Lung (tissue), 12 donors: ENCODE results near the gene ATPAF1. TPM values are rescaled to one million over a fixed set of nuclear protein-coding genes. Genes with fewer than 3 reads are reported as not detected.

Source experiments
- ATAC-seq: fragments of 200-7000 bp; cut with Tn5 transposase; one replicate; pipeline ENCODE4 v1.9.1; 2020; ENCODE audit warnings: moderate number of reproducible peaks; ENCODE audit not compliant: insufficient read depth, low FRiP score
- DNase-seq, 3 donors: peaks; one replicate each; pipeline ENCODE4 v3.0.0-alpha.2; 2013 to 2017
- H3K27ac ChIP-seq, 2 donors: one replicate each; pipeline ENCODE4 v1.5.1; 2013; ENCODE audit warnings: mild to moderate bottlenecking in 2 of 2, moderate library complexity in 2 of 2, control low read depth in 1 of 2, inconsistent platforms in 1 of 2, low read depth in 1 of 2, low read length in 1 of 2
- H3K27me3 ChIP-seq, 3 donors: one replicate each; pipeline ENCODE4 v1.5.1; 2013; ENCODE audit warnings: low read length in 2 of 3; ENCODE audit not compliant: control insufficient read depth in 3 of 3, insufficient read depth in 3 of 3
- H3K36me3 ChIP-seq, 4 donors: one replicate each; pipeline ENCODE4 v1.5.1; 2013; ENCODE audit warnings: low read length in 4 of 4, mild to moderate bottlenecking in 1 of 4, moderate library complexity in 1 of 4; ENCODE audit not compliant: control insufficient read depth in 4 of 4, insufficient read depth in 4 of 4
- H3K4me1 ChIP-seq, 5 donors: one replicate each; pipeline ENCODE4 v1.5.1; 2013; ENCODE audit warnings: low read length in 5 of 5, mild to moderate bottlenecking in 2 of 5, moderate library complexity in 1 of 5; ENCODE audit not compliant: control insufficient read depth in 5 of 5, insufficient read depth in 5 of 5
- H3K4me3 ChIP-seq: one replicate; pipeline ENCODE4 v1.5.1; 2013; ENCODE audit warnings: mild to moderate bottlenecking, control low read depth, moderate library complexity
- H3K9ac ChIP-seq, 2 donors: one replicate each; pipeline ENCODE4 v1.5.1; 2013; ENCODE audit warnings: low read length in 2 of 2, control low read depth in 1 of 2; ENCODE audit not compliant: insufficient read depth in 1 of 2
- H3K9me3 ChIP-seq, 4 donors: one replicate each; pipeline ENCODE4 v1.5.1; 2013; ENCODE audit warnings: low read length in 3 of 4, mild to moderate bottlenecking in 1 of 4, moderate library complexity in 1 of 4; ENCODE audit not compliant: control insufficient read depth in 4 of 4, insufficient read depth in 3 of 4
- WGBS, 2 donors: extraction: QIAGEN DNeasy Blood & Tissue Kit; methylation state at CpG; one replicate each; pipeline ENCODE4 v1.1.7; 2013; 5-methylcytosine and 5-hydroxymethylcytosine counted together
- polyA plus RNA-seq, 2 donors: library from polyadenylated mRNA; stranded (reverse); fragments of 200-250 nt; gene quantifications; one replicate each; pipeline ENCODE4 v1.2.1, GENCODE V29; 2013
- total RNA-seq, 2 donors: library from RNA; depleted of rRNA in 1 of 2; stranded (reverse); fragments of >200 nt in 1 of 2; gene quantifications; one replicate each; pipeline ENCODE4 v1.2.1, GENCODE V29; 2014 to 2021
- TF ChIP-seq, protein P1 (sequence below): IDR thresholded peaks from 2 replicates; pipeline ENCODE4 v1.5.1; 2012; ENCODE audit warnings: mild to moderate bottlenecking; ENCODE audit errors: control extremely low read depth, extremely low read depth
- donor health status: control.
- donor health status: control.
- donor health status: Bipolar disorder and iron deficiency.
- donor health status: healthy.
- donor health status: DM: yes; HTN: yes; CAD: no.

ATPAF1 gene
- total and polyA plus RNA-seq, 4 donors = 23.1 to 42.3 (median 36.6) TPM

DNA sequence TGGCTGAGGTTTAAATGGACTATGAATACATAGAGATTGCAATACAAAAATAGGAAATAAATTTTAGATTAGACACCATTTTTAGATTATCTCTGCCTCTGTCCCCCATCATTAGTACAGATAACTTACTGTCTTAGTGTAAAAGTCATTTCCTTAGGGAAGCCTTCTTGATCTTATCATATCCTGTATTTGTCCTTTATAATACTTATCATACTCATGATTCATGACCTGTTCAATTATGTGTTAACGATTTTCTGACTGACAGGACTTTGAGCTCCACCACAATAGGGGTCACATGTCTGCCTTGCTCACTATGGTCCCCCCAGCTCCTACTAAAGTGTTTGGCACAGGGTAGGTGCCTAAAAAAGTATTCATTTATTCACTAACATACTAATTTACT, 18.1 kb upstream of the ATPAF1 start:
- Histone ChIP-seq H3K36me3 (peaks cover 26 to 49% (median 37%) of the 10 kb centered on the region in 4 donors), H3K27ac (no peak overlapping the region), H3K27me3 (no peaks in the 10 kb centered on the region), H3K4me3 (no peak overlapping the region), H3K4me1 (peaks cover 0 to 14% (median 4%) of the 10 kb centered on the region in 5 donors), H3K9me3 (no peaks in the 10 kb centered on the region), H3K9ac (no peak overlapping the region)
- DNase-seq = no peak
- ATAC-seq = no peak
- WGBS, 2 donors = 17 to 33% methylated on average over 1 of the region's 1 CpG
- TF ChIP-seq, protein P1, sequence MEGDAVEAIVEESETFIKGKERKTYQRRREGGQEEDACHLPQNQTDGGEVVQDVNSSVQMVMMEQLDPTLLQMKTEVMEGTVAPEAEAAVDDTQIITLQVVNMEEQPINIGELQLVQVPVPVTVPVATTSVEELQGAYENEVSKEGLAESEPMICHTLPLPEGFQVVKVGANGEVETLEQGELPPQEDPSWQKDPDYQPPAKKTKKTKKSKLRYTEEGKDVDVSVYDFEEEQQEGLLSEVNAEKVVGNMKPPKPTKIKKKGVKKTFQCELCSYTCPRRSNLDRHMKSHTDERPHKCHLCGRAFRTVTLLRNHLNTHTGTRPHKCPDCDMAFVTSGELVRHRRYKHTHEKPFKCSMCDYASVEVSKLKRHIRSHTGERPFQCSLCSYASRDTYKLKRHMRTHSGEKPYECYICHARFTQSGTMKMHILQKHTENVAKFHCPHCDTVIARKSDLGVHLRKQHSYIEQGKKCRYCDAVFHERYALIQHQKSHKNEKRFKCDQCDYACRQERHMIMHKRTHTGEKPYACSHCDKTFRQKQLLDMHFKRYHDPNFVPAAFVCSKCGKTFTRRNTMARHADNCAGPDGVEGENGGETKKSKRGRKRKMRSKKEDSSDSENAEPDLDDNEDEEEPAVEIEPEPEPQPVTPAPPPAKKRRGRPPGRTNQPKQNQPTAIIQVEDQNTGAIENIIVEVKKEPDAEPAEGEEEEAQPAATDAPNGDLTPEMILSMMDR = no peak

DNA sequence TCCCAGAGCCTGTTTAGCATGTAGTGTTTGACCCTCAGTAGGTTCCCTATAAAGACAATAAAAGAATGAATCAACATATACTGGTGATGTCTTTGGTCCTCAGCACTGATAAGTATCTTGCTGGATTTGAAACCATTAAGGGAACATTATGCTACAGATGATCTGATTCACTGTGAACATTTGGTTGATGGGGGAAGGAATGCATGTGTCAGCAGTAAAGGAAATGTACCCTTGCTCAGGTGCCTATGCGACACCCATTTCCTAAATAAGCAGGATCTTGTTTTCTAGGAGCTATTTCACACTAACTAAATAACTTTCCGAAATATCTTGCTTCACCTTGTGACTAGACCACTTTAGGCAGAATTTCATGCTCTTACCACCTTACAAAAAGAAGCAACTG, 16.5 kb upstream of the ATPAF1 start:
- DNase-seq (no peak), ATAC-seq (no peak)

GRCh38 chr1:46682064-46682463, 13.9 kb upstream of the ATPAF1 start:
- peaks cover 16 to 54% (median 26%) of the 10 kb centered on the region in 4 donors for H3K36me3 ChIP-seq
- no peak overlapping the region for H3K27ac ChIP-seq

More for the DNA sequence above, 16.5 kb upstream of the ATPAF1 start:
- H3K36me3 ChIP-seq = peaks cover 21 to 49% (median 35%) of the 10 kb centered on the region in 4 donors
- 93 to 97% methylated on average over 2 of the region's 2 CpGs for WGBS, 2 donors
- no peaks in the 10 kb centered on the region for H3K27me3 ChIP-seq
- TF ChIP-seq, protein P1 = no peak
- no peaks in the 10 kb centered on the region for H3K9me3 ChIP-seq
- H3K9ac ChIP-seq = no peak overlapping the region
- H3K4me3 ChIP-seq = no peak overlapping the region
- peaks cover 0 to 14% (median 4%) of the 10 kb centered on the region in 5 donors for H3K4me1 ChIP-seq
- H3K27ac ChIP-seq = no peak overlapping the region

More at GRCh38 chr1:46682064-46682463, 13.9 kb upstream of the ATPAF1 start:
- 54 to 76% methylated on average over 1 of the region's 1 CpG for WGBS, 2 donors
- ATAC-seq (no peak), DNase-seq (no peak)
- Histone ChIP-seq H3K27me3 (no peaks in the 10 kb centered on the region), H3K4me3 (no peak overlapping the region), H3K9me3 (no peaks in the 10 kb centered on the region), H3K4me1 (peaks cover 0 to 4% (median 1%) of the 10 kb centered on the region in 5 donors), H3K9ac (no peak overlapping the region)
- TF ChIP-seq, protein P1 = no peak
